Measurements from ENCODE around the gene HNF1B. TPM values are rescaled to one million over a fixed set of nuclear protein-coding genes. Genes with fewer than 3 reads are reported as not detected.
A peak's percentile ranks its signal among the peaks of the same experiment; 100 is the strongest.
"Not testable (repeated sequence)": the region's sequence is repeated elsewhere in the genome, so short reads cannot be mapped to it uniquely, and the experiment has no call there.

Gene HNF1B
- total RNA-seq, 2 donors from 2014 or later = 22.3 to 37.6 TPM

- peaks cover 24% of the 10 kb centered on the region for H3K4me1 ChIP-seq
- no peaks in the 10 kb centered on the region for H3K9me3 ChIP-seq
- no peaks in the 10 kb centered on the region for H3K27me3 ChIP-seq
- H3K4me3 ChIP-seq = no peak overlapping the region
- 18 to 24% methylated on average over 5 of the region's 5 CpGs for whole genome bisulfite sequencing, 2 donors
- no peak overlapping the region for H3K27ac ChIP-seq
- no peak for ATAC-seq
- intact Hi-C loops (cut with DNase I) = no loop called here
- no peaks in the 10 kb centered on the region for H3K36me3 ChIP-seq (replicated peaks in 1 of 2; ENCODE audit: insufficient read depth in 1 of 2, low read depth in 2 of 2)
- DNase-seq = no peak
- TF ChIP-seq POLR2A (IDR thresholded peaks at IDR 0.05) (no peak), CTCF (IDR thresholded peaks at IDR 0.05) (no peak)
Observed at GRCh38 chr17:37789021-37789565, 44.2 kb upstream of the HNF1B start.

- H3K36me3 ChIP-seq (replicated peaks in 1 of 2; ENCODE audit: insufficient read depth in 1 of 2, low read depth in 2 of 2) = no peaks in the 10 kb centered on the region
- TF ChIP-seq POLR2A (IDR thresholded peaks at IDR 0.05) = no peak
- TF ChIP-seq CTCF (IDR thresholded peaks at IDR 0.05) = no peak
- intact Hi-C loops (cut with DNase I) = no loop called here
- 75 to 76% methylated on average over 1 of the region's 1 CpG for WGBS, 2 donors
- H3K27ac ChIP-seq = no peak overlapping the region
- H3K4me3 ChIP-seq = no peak overlapping the region
- H3K9me3 ChIP-seq = no peaks in the 10 kb centered on the region
- no peak for ATAC-seq
- DNase-seq = no peak
- no peaks in the 10 kb centered on the region for H3K27me3 ChIP-seq
- peaks cover 24% of the 10 kb centered on the region for H3K4me1 ChIP-seq
Observed at GRCh38 chr17:37788526-37788925, 43.7 kb upstream of the HNF1B start.

- peak; percentile 94 for ATAC-seq
- no peak overlapping the region for H3K4me3 ChIP-seq
Observed at GRCh38 chr17:37787055-37787757, 42.3 kb upstream of the HNF1B start.

GRCh38 chr17:37786481-37786880 lies 41.6 kb upstream of the HNF1B start:
- DNase-seq = no peak
- TF ChIP-seq CTCF (IDR thresholded peaks at IDR 0.05) (no peak), POLR2A (IDR thresholded peaks at IDR 0.05) (no peak)
- no peak overlapping the region for H3K27ac ChIP-seq
- WGBS, 2 donors = 74 to 80% methylated on average over 2 of the region's 2 CpGs
- no peak overlapping the region for H3K4me3 ChIP-seq
- intact Hi-C loops (cut with DNase I) = no loop called here
- H3K36me3 ChIP-seq (replicated peaks in 1 of 2; ENCODE audit: insufficient read depth in 1 of 2, low read depth in 2 of 2) = no peaks in the 10 kb centered on the region
- H3K9me3 ChIP-seq = no peaks in the 10 kb centered on the region
- no peak for ATAC-seq
- no peaks in the 10 kb centered on the region for H3K27me3 ChIP-seq
- peaks cover 24% of the 10 kb centered on the region for H3K4me1 ChIP-seq

More at GRCh38 chr17:37787055-37787757, 42.3 kb upstream of the HNF1B start:
- 6 to 9% methylated on average over 8 of the region's 8 CpGs for WGBS, 2 donors
- TF ChIP-seq POLR2A (IDR thresholded peaks at IDR 0.05) (no peak), CTCF (IDR thresholded peaks at IDR 0.05) (no peak)
- H3K27me3 ChIP-seq = no peaks in the 10 kb centered on the region
- DNase-seq = peak; percentile 70 to 86 (median 86)
- H3K4me1 ChIP-seq = peaks cover 24% of the 10 kb centered on the region
- H3K27ac ChIP-seq = peak overlapping the region in 3 of 4 donors; percentile 28 to 39 (median 34)
- H3K36me3 ChIP-seq (replicated peaks in 1 of 2; ENCODE audit: insufficient read depth in 1 of 2, low read depth in 2 of 2) = no peaks in the 10 kb centered on the region
- intact Hi-C loops (cut with DNase I) = no loop called here
- no peaks in the 10 kb centered on the region for H3K9me3 ChIP-seq

GRCh38 chr17:37782460-37782859 lies 37.6 kb upstream of the HNF1B start:
- DNase-seq; H3K4me3 ChIP-seq; ATAC-seq; H3K4me1 ChIP-seq; H3K27ac ChIP-seq; H3K36me3 ChIP-seq (replicated peaks in 1 of 2; ENCODE audit: insufficient read depth in 1 of 2, low read depth in 2 of 2); intact Hi-C loops (cut with DNase I); H3K27me3 ChIP-seq; H3K9me3 ChIP-seq: not testable (repeated sequence)
- WGBS, 2 donors = 89 to 100% methylated on average over 1 of the region's 1 CpG
